ENCODE measurements around the gene RABEP2. TPM values are rescaled to one million over a fixed set of nuclear protein-coding genes. Genes with fewer than 3 reads are reported as not detected.

The RABEP2 gene
- polyA plus RNA-seq, 1 donor (not counting 4 experiments of a cell fraction or from before 2014, with no cell fraction given): 8.7 TPM

- DNase-seq (ENCODE audit: low read depth, low spot score) (no peak), FAIRE-seq (no peak)
- no peaks in the 10 kb centered on the region for H3K79me2 ChIP-seq (ENCODE audit: control insufficient read depth, insufficient read depth, low read length)
- no peak overlapping the region for H3K27ac ChIP-seq (ENCODE audit: control insufficient read depth, insufficient read depth, low read length)
- H3K9me3 ChIP-seq (ENCODE audit: control insufficient read depth, low read depth, low read length): no peaks in the 10 kb centered on the region
- TF ChIP-seq EZH2 (IDR thresholded peaks at IDR 0.05; ENCODE audit: low read length) (no peak), CTCF (optimal IDR thresholded peaks at IDR 0.05 in 1 of 3, IDR thresholded peaks at IDR 0.05 in 1 of 3, conservative IDR thresholded peaks at IDR 0.05 in 1 of 3; ENCODE audit: extremely low read depth in 1 of 3, insufficient read depth in 2 of 3, low read length in 3 of 3) (no peak)
- H2AFZ ChIP-seq (ENCODE audit: control insufficient read depth, low read length): no peak overlapping the region
- H3K4me1 ChIP-seq (ENCODE audit: control insufficient read depth, extremely low read depth, insufficient read depth, low read length): no peaks in the 10 kb centered on the region
- dilution Hi-C loops (cut with MboI; ENCODE audit: extremely low pct_ligation_motif_present, low sequenced_read_pairs): no loop called here
- no peak overlapping the region for H3K4me2 ChIP-seq (ENCODE audit: control insufficient read depth, extremely low read depth, insufficient read depth, low read depth, low read length)
- H3K4me3 ChIP-seq (ENCODE audit: control insufficient read depth in 2 of 3, extremely low read depth in 1 of 3, insufficient read depth in 2 of 3, low read depth in 1 of 3, low read length in 3 of 3): no peak overlapping the region
- H3K9ac ChIP-seq (ENCODE audit: control insufficient read depth, extremely low read depth, insufficient read depth, low read length): no peak overlapping the region
- peaks cover 14 to 33% of the 10 kb centered on the region in 2 experiments for H3K36me3 ChIP-seq (ENCODE audit: control insufficient read depth in 2 of 2, extremely low read depth in 1 of 2, insufficient read depth in 2 of 2, low read length in 2 of 2)
- no peaks in the 10 kb centered on the region for H4K20me1 ChIP-seq (ENCODE audit: control insufficient read depth, extremely low read depth, insufficient read depth, low read length)
- no peaks in the 10 kb centered on the region for H3K9me1 ChIP-seq (ENCODE audit: control insufficient read depth, extremely low read depth, insufficient read depth, low read length)
- H3K27me3 ChIP-seq (ENCODE audit: control insufficient read depth, extremely low read depth, insufficient read depth, low read length): no peaks in the 10 kb centered on the region
Observed at GRCh38 chr16:28912558-28912957, 12.5 kb downstream of the RABEP2 start.

GRCh38 chr16:28910086-28911031 is 14.7 kb downstream of the RABEP2 start:
- no peak for DNase-seq (ENCODE audit: low read depth, low spot score)
- Histone ChIP-seq H3K4me3 (ENCODE audit: control insufficient read depth in 2 of 3, extremely low read depth in 1 of 3, insufficient read depth in 2 of 3, low read depth in 1 of 3, low read length in 3 of 3) (no peak overlapping the region), H3K4me2 (ENCODE audit: control insufficient read depth, extremely low read depth, insufficient read depth, low read depth, low read length) (no peak overlapping the region), H3K36me3 (ENCODE audit: control insufficient read depth in 2 of 2, extremely low read depth in 1 of 2, insufficient read depth in 2 of 2, low read length in 2 of 2) (peaks cover 14 to 26% of the 10 kb centered on the region in 2 experiments), H3K27me3 (ENCODE audit: control insufficient read depth, extremely low read depth, insufficient read depth, low read length) (no peaks in the 10 kb centered on the region), H3K4me1 (ENCODE audit: control insufficient read depth, extremely low read depth, insufficient read depth, low read length) (no peaks in the 10 kb centered on the region), H3K27ac (ENCODE audit: control insufficient read depth, insufficient read depth, low read length) (no peak overlapping the region), H3K79me2 (ENCODE audit: control insufficient read depth, insufficient read depth, low read length) (no peaks in the 10 kb centered on the region), H3K9me3 (ENCODE audit: control insufficient read depth, low read depth, low read length) (no peaks in the 10 kb centered on the region), H4K20me1 (ENCODE audit: control insufficient read depth, extremely low read depth, insufficient read depth, low read length) (no peaks in the 10 kb centered on the region), H3K9me1 (ENCODE audit: control insufficient read depth, extremely low read depth, insufficient read depth, low read length) (no peaks in the 10 kb centered on the region), H3K9ac (ENCODE audit: control insufficient read depth, extremely low read depth, insufficient read depth, low read length) (no peak overlapping the region), H2AFZ (ENCODE audit: control insufficient read depth, low read length) (no peak overlapping the region)
- FAIRE-seq: no peak
- dilution Hi-C loops (cut with MboI; ENCODE audit: extremely low pct_ligation_motif_present, low sequenced_read_pairs): no loop called here
- TF ChIP-seq EZH2 (IDR thresholded peaks at IDR 0.05; ENCODE audit: low read length): no peak
- no peak for TF ChIP-seq CTCF (optimal IDR thresholded peaks at IDR 0.05 in 1 of 3, IDR thresholded peaks at IDR 0.05 in 1 of 3, conservative IDR thresholded peaks at IDR 0.05 in 1 of 3; ENCODE audit: extremely low read depth in 1 of 3, insufficient read depth in 2 of 3, low read length in 3 of 3)
